Measurements from ENCODE around the gene BTRC.
"Not testable (repeated sequence)": the region's sequence is repeated elsewhere in the genome, so short reads cannot be mapped to it uniquely, and the experiment has no call there.

Gene BTRC

DNA sequence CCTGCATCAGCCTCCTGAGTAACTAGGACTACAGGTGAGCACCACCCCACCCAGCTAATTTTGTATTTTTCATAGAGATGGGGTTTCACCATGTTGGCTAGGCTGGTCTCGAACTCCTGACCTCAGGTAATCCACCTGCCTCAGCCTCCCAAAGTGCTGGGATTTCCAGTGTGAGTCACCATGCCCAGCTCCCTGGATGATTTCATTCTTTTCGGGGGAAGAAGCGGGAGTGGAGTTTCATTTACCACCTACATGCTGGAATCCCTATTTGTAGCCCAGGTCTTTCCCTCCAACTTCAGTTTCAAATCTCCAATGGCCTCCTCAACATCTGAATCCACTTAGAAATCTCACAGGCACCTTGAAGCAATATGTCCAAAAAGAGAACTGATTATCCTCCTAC, 2.9 kb upstream of the BTRC start:
- DNase-seq, result no peak

DNA sequence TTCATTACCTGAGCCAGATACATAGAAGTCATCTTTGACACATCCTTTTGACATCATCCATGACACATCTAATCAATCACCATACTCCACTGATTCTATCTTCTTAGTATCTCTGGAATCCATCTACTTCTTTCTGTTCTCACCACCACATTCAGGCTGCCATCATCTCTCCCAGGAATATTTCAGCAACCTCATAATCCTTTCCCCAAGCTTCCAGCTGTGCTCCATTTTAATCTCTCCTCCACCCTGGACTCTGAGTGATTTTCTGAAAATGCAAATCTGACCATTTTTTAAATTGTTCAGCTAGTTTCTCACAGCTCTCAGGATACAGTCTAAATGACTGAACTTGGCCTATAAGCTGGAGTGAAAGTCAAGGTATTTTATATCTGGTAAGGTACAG, 2.5 kb upstream of the BTRC start:
- DNase-seq, result no peak

DNA sequence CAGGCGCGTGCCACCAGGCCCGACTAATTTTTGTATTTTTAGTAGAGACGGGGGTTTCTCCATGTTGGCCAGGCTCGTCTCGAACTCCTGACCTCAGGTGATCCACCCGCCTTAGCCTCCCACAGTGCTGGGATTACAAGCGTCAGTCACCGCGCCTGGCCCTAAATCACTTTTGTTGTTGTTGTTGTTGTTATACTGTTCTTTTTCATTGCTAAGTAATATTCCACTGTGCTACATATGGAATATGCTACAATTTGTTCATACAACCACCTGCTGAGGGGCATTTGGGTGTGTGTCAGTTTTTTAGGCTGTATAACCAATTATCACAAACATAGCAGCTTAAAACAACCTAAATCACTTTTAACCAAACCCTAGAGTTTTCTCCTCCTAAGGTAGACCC, 1.1 kb upstream of the BTRC start:
- DNase-seq, result not testable (repeated sequence)

DNA sequence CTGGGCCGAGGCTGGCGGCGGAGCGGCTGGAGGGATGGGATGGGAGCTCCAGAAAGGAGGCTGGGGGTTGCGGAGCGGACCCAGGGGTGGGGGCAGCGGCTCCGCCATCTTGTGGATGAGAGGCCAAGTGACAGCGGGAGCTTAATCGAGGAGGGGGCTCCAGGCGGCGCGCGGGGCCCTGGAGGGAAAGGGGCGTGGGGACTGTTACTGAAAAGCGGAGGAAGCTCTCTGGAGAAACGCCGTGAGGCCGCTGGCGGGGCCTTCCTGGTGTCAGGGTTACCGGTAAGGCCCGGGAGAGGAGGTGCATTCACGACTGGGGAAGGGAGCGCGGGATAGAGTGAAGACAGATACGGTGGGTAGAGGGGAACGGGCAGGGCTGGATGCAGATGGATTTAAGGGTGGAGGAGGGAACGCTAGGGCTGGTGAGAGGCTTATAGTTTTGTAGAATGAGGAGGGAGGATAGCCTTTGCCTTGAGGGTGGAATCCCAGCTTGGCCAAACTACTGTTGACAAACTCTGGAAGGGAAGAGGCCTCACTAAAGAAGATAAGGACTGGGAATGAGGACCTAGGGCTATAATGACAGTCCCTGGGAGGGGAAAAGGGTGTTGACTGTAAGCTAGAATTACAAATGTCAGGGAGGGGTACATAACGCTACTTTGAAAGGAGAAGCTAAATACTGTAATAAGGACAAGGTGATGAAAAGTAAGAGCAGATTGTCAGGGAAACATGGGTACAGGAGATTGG, 535 bp downstream of the BTRC start:
- DNase-seq, result peak; percentile 41

DNA sequence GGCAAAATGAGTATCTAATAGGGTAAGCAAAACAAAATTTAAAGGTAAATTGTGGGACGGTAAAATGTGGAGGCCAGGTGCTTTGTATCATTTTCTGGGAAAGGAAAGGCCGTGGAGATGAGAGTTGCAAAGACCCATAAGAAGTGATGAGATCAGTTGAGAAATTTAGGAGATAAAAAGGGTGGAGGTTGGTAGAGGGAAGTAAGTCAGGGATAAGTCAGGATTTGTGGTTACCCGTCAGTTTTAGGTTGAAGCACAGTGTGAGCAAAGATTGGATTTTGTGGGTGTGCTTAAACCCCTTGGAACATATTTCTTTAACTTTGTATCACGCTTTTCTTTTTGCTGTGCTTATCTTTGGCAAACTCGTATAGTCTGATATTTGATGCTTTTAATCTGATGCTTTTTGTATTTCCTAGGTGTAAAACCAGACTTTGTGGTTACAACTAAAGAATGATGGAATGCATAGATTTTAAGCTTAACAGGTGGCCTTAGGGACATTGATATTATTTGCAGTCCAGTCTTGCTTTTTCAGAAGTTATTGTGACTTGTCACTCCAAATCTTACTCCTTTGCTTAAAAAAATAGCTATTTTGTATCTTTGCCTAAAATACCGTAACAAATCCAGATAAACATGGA, 1.2 kb downstream of the BTRC start:
- no peak for DNase-seq

DNA sequence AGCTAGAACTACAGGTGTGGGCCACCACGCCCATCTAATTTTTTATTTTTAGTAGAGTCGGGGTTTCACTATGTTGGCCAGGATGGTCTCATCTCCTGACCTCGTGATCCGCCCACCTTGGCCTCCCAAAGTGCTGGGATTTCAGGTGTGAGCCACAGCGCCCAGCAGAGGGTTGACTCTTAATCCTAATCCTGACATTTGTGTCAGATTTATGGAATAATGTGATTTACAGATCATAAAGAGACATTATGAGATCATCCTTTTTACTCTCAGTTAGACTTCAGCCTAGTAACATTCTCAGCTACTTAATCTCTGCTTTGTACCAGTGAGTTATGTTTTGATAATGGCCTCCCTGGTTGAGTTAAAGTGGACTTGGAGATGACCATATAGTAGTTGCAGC, 2.2 kb downstream of the BTRC start:
- DNase-seq, result no peak

DNA sequence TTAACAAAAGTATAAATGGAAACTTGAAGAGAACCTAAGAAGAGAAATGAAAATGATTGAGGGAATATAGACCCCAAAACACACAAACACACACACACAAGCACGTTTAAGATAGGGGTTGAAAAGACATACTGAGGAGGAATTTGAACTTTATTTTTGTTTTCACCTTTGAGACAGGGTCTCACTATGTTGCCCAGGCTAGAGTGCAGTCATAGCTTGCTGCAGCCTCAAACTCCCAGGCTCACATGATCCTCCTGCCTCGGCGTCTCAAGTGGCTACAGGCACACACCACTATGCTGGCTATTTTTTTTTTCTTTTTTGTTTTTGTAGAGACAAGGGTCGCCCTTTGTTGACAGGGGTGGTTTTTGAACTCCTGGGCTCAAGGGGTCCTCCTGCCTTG, 4.0 kb downstream of the BTRC start:
- DNase-seq, result no peak

DNA sequence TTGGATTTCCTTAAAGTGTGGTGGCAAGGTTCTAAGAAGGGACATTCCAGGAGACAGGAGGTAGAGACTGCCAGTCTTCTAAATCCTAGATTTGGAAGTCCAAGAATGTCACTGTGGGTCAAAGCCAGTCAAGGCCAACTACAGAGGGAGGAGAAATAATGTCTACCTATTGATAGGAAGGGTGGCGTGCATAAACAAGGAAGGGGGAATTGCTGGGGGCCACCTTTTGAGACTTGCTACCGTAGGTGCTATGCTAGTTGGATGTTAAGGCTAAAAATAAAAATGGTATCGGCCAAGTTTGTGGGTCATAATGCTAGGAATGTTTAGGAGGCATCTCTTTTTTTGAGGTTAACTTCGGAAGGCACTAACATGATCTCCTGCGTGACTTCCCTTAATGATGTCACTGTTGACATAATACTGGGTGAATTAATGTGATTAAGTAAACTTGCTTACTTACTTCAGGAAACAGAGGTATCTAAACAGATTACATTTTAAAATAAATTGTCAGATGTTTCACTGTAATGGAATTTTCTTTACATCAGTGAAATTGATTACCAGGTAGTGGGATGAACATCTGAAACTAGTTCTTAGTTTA, 4.8 kb downstream of the BTRC start:
- no peak for DNase-seq

DNA sequence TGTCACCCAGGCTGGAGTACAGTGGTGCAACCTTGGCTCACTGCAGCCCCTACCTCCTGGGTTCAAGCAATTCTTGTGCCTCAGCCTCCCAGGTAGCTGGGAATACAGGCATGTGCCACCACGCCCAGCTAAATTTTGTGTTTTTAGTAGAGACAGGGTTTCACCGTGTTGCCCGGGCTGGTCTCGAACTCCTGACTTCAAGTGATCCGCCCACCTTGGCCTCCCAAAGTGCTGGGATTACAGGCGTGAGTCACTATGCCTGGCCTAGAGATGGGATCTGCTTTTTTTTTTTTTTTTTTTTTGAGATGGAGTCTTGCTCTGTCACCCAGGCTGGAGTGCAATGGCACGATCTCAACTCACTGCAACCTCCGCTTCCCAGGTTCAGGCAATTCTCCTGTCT, 6.1 kb downstream of the BTRC start:
- not testable (repeated sequence) for DNase-seq

DNA sequence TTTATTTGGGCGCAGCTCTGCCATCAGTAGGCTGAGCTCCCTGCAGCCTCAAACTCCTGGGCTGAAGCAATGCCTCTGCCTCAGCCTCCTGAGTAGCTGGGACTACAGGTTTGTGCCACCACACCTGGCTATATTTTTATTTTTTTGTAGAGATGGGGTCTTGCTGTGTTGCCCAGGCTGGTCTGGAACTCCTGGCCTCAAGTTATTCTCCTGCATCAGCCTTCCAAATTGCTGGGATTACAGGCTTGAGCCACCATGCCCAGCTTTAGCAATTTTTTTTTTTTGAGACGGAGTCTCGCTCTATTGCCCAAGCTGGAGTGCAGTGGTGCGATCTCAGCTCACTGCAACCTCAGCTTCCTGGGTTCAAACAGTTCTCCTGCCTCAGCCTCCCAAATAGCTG, 6.9 kb downstream of the BTRC start:
- not testable (repeated sequence) for DNase-seq

DNA sequence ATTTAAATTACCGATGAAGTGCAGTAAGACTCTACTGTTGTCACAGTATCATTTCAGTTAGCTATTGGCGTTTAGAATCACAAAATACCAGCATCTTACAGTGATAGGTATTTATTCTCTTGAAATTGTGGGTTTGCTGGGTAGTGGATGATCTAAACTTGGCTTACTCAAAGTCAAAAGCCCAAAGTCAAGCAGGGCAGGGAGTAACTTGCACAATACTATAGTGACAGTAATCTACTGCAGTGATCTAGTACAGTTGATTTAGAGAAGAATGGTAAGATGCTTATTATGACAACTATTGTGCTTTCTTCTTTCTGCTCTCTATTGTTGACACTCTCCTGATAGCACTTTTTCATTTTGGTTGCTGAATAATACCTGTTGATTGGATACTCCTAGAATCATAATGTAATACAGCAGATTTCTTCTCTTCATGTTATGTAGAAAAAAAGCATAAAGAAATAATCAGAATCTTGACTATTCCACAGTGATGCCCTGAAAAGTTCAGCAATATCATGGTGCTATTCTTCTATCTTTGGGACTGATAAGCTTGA, 10.0 kb downstream of the BTRC start:
- DNase-seq, result no peak

DNA sequence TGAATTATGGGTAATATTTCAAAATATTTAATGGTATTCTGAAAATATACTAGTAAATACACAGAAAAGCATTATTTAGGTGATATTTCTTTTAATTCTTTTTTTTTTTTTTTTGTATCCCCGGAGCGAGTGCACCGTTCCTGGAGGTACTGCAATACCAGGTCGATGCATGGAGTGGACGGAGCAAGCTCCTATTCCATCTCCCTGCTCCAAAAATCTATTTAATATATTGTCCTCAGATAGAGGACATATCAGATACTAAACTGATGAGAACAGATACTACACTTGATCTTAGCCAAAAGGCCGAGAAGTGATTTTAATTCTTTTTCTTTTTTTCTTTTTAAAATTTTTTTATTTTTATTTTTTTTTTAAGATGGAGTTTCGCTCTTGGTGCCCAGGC, 10.8 kb downstream of the BTRC start:
- no peak for DNase-seq

DNA sequence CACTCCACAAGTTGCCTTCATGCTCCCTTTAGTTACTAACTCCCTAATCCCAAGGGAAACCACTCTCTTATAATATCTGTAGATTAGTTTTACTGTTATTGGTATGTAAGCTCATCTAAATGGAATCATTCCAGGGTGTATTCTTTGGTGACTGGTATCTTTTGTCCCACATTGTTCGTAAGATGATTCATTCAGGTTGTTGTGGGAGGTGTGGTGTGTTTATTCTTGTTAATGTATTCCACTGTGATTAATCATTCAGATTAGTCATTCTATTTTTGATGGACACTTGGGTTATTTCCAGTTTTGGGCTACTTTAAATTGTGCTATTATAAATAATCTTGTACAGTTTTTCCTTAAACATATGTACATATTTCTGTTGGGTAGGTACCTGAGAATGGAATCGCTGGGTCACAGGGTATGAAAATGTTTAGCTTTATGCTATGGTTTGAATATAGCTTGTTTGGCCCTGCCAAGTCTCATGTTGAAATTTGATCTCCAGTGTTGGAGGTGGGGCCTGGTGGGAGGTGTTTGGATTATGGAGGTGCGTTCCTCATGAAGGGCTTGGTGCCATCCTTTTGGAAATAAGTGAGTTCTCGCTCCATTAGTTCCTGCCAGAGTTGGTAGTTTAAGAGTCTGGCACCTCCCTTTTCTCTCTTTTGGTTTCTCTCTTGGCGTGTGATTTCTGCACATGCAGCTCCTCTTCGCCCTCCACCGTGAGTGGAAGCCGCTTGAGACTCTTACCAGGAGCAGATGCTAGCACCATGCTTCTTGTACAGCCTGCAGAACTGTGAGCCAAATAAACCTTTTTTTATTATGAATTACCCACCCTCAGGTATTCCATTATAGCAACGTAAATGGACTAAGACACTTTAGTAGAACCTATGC, 13.8 kb downstream of the BTRC start:
- peak; percentile 55 for DNase-seq

DNA sequence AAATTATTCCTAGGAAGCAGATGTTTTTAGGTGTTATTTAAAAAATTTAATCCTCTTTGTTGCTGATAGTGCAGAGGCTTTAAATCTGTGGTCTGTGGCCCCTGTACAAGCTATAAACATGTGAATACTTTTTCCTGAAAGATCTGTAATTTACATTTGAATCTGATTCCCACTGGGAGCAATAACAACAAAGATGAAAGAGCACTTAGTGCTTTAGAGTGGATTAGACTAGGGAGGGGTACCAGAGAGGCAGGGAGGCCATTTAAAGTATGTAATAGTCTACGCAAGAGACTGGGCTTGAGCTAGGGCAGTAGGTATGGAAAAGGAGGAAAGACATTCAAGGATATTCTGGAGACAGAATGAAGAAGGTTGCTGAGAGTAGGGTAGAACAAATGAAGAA, 19.1 kb downstream of the BTRC start:
- no peak for DNase-seq

DNA sequence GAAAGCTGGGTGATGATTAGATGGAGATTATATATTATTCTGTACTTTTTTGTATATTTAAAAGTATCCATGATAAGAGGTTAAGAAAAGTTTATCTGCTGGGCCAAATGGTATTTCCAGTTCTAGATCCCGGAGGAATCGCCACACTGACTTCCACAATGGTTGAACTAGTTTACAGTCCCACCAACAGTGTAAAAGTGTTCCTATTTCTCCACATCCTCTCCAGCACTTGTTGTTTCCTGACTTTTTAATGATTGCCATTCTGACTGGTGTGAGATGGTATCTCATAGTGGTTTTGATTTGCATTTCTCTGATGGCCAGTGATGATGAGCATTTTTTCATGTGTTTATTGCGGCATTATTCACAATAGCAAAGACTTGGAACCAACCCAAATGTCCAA, 20.0 kb downstream of the BTRC start:
- DNase-seq, result not testable (repeated sequence)

DNA sequence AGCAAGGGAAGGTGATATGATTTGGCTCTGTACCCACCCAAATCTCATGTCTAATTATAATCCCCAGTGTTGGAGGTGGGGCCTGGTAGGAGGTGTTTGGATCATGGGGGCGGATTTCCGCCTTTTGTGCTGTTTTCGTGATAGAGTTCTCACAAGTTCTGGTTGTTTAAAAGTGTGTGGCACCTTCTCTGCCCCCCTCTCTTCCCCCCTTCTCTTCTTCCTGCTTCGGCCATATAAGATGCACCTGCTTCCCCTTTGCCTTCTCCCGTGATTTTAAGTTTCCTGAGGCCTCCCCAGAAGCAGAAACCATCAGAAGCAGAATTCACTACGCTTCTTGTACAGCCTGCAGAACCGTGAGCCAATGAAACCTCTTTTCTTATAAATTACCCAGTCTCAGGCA, 21.1 kb downstream of the BTRC start:
- DNase-seq, result no peak

DNA sequence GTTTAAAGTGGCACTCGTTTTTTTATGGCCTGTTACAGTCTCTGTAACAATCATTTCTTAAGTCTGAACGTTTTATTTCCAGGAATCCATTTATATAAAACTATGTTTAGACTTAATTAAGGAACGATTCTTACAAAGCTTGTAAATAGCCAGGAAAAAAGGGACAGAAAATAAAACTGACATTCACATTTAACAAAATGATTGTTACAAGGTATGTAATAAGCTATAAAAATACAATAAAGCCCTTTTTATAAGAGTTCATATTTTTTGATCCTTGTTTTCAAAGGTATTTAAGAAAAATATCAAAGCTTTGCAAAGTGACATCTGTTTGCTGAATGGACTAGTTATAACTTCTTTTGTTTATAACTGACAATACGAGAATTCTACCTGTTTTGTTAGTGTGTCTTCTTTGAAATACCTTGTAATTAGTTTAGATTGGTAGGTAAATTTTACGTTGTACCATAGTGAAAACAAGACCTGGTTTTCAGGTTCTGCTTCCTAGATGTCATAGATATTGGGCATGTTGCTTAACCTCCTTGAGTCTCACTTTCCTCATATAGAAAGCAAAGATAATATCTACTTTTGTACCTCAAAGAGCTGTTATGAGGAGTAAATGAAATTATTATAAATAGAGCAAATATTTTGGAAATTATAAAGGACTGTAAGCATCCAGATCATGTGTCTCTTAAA, 25.8 kb downstream of the BTRC start:
- DNase-seq, result peak; percentile 7

DNA sequence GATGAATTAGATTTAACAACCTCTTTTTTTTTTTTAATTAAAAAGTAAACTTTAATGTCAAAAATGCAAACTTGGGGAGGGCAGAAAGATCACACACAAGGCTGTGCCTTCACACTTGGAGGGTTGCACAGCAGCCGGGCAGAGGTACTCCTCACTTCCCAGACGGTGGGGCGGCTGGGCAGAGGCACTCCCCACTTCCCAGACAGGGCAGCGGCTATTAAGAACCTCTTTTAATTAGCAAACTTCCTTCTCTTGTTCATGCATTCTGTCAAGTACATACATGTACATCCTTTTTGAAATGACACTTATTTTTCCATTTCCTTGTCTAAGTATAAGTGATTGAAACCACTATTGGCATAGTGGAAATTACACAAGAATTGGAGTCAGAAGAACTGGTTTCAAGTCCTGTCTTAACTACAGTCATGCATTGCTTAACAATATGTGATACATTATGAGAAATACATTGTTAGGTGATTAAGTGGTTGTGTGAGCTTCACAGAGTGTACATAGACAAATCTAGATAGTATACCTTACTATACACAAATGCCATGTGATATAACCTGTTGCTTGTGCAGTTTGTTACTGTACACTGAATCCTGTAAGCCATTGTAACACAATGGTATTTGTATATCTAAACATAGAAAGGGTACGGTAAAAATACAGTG, 26.5 kb downstream of the BTRC start:
- DNase-seq, result peak; percentile 51

DNA sequence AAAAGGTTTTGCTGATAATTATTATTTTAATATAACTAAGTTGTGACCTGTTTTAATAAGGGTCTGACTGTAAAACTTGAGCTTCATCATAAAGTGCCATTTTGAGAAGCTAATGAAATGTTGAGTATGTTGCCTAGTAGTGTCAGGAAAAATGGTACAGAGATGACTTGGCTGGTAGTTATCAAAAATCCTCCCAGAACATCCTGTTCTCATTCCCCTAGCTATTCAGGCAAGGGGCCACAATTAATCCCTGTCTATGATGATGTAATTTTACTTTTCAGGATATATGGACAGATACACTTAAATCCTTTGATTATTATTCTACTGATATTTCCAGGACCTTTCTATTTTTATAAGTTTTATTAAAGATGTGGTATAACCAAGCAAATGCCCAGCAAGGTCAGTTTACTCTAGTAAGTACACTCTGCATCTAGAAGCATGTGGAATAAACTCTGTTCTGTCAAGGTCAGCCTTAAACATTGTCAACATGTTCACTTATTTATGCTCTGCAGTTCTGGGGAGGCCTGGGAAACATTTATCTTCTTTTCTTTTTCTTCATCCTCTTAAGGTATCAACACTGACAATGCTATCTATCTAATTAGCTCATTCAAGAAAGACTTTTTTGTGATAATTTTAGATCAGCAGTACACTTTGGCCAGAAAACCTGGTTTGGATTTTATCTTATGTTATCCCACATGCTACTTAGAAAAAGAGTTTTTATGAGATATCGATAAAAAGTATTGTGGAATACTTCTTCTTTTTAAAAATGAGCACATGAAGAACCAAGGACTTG, 32.1 kb downstream of the BTRC start:
- no peak for DNase-seq

DNA sequence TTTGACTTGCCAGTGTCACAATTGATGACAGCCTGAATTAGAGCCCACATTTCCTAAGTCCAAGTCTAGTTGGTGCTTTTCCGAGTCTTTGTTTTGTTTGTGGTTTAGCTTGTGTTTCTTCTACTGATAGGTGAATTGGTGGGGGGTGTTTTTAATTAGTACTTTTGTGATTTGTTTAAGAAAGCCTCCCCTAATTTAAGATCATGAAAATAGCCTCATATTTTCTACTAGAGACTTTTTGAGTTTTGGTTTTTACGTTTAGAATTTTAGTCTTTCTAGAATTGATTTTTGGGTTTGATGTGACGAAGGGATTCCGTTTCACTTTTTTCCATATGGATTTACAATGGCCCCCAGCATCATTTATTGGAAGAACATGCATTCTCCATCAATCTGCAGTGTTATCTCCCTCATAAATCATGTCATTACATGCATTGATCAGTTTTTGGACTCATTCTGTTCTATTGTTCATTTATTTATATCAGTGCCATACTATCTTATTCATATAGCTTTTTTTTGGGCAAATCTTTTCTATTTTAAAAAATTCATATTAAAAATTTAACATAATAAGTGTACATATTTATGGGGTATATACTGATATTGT, 32.8 kb downstream of the BTRC start:
- no peak for DNase-seq
